Left ventricle myocardium inferior (tissue), 1 donor: ENCODE results near the gene ESPNL. TPM values are rescaled to one million over a fixed set of nuclear protein-coding genes. Genes with fewer than 3 reads are reported as not detected.

Source experiments
- DNase-seq: peaks from one replicate; pipeline ENCODE4 v3.0.0-alpha.2; 2020
- H3K27ac ChIP-seq: fragments of 200-600 bp; replicated peaks from 2 replicates; pipeline ENCODE4 v1.8.0; 2021
- H3K27me3 ChIP-seq: fragments of 200-600 bp; 2 replicates; pipeline ENCODE4 v1.8.0; 2021; ENCODE audit warnings: low read depth
- H3K36me3 ChIP-seq: fragments of 200-600 bp; 2 replicates; pipeline ENCODE4 v1.8.0; 2021
- H3K4me1 ChIP-seq: fragments of 200-600 bp; 2 replicates; pipeline ENCODE4 v1.8.0; 2021
- H3K4me3 ChIP-seq: fragments of 200-600 bp; 2 replicates; pipeline ENCODE4 v1.8.0; 2021; ENCODE audit warnings: mild to moderate bottlenecking, moderate library complexity
- H3K9me3 ChIP-seq: fragments of 200-600 bp; replicated peaks from 2 replicates; pipeline ENCODE4 v1.8.0; 2021
- intact Hi-C: fragments of 100-400 bp; cut with micrococcal nuclease; formaldehyde crosslinking; loops from one replicate; pipeline ENCODE4 v1.11.0; 2022
- total RNA-seq: library from RNA; stranded (reverse); fragmentation: NEBNext Ultra II Directional; extraction: Animal tissue kit (Norgen Biotek cat#: 25700); gene quantifications from one replicate; pipeline ENCODE4 v1.2.1, GENCODE V29; 2021
- TF ChIP-seq, protein P1 (sequence below): fragments of 200-600 bp; IDR thresholded peaks from 2 replicates; pipeline ENCODE4 v1.8.0; 2021; ENCODE audit warnings: antibody characterized with exemption, mild to moderate bottlenecking, borderline replicate concordance
- donor health status: DM: no; HTN: yes; CAD: no; lungs with severe emphysema.

The ESPNL gene
- total RNA-seq, 1 donor from 2014 or later = not detected

GRCh38 chr2:238142382-238143205 lies 42.5 kb downstream of the ESPNL start:
- H3K36me3 ChIP-seq = peaks cover 9% of the 10 kb centered on the region
- no peaks in the 10 kb centered on the region for H3K9me3 ChIP-seq
- intact Hi-C loops = no loop called here
- DNase-seq = no peak
- TF ChIP-seq, protein P1, sequence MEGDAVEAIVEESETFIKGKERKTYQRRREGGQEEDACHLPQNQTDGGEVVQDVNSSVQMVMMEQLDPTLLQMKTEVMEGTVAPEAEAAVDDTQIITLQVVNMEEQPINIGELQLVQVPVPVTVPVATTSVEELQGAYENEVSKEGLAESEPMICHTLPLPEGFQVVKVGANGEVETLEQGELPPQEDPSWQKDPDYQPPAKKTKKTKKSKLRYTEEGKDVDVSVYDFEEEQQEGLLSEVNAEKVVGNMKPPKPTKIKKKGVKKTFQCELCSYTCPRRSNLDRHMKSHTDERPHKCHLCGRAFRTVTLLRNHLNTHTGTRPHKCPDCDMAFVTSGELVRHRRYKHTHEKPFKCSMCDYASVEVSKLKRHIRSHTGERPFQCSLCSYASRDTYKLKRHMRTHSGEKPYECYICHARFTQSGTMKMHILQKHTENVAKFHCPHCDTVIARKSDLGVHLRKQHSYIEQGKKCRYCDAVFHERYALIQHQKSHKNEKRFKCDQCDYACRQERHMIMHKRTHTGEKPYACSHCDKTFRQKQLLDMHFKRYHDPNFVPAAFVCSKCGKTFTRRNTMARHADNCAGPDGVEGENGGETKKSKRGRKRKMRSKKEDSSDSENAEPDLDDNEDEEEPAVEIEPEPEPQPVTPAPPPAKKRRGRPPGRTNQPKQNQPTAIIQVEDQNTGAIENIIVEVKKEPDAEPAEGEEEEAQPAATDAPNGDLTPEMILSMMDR = no peak
- peaks cover 7% of the 10 kb centered on the region for H3K27me3 ChIP-seq
- peak overlapping the region; percentile 67 for H3K27ac ChIP-seq
- peaks cover 61% of the 10 kb centered on the region for H3K4me1 ChIP-seq
- peak overlapping the region; percentile 56 for H3K4me3 ChIP-seq

GRCh38 chr2:238143239-238143951 lies 43.3 kb downstream of the ESPNL start:
- peaks cover 7% of the 10 kb centered on the region for H3K27me3 ChIP-seq
- DNase-seq = peak; percentile 46
- peaks cover 53% of the 10 kb centered on the region for H3K4me1 ChIP-seq
- TF ChIP-seq, protein P1 = no peak
- no peaks in the 10 kb centered on the region for H3K9me3 ChIP-seq
- H3K36me3 ChIP-seq = peaks cover 9% of the 10 kb centered on the region
- peak overlapping the region; percentile 67 for H3K27ac ChIP-seq
- H3K4me3 ChIP-seq = peak overlapping the region; percentile 56
- intact Hi-C loops = no loop called here

- Histone ChIP-seq H3K4me1 (peaks cover 47% of the 10 kb centered on the region), H3K27ac (peak overlapping the region; percentile 67), H3K4me3 (no peak overlapping the region), H3K9me3 (no peaks in the 10 kb centered on the region), H3K36me3 (peaks cover 9% of the 10 kb centered on the region), H3K27me3 (peaks cover 1% of the 10 kb centered on the region)
- no peak for DNase-seq
- TF ChIP-seq, protein P1 = no peak
- intact Hi-C loops = no loop called here
Measured at GRCh38 chr2:238144262-238144661, 44.1 kb downstream of the ESPNL start.

DNA sequence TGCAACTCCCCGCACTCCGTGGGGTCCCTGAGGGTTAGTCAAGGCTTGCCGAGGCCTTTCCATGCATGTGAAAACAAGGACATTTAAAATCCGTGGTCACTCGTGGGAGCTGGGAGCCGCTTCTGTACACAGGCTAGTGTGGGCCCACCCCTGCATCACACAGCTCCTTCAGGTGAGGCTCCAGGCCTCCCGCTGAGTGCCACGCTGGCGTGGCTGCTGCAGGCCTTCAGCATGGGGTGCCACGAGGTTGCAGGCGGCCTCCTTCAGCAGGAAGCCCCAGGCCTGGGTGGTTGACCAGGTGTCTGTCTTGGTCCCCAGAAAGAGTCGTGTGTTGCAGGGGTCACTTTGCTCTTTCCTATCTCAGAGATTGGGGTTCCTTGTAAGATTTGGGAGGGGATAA lies 44.9 kb downstream of the ESPNL start:
- Histone ChIP-seq H3K4me3 (no peak overlapping the region), H3K27me3 (no peaks in the 10 kb centered on the region), H3K9me3 (no peaks in the 10 kb centered on the region), H3K27ac (no peak overlapping the region), H3K4me1 (peaks cover 39% of the 10 kb centered on the region), H3K36me3 (peaks cover 9% of the 10 kb centered on the region)
- intact Hi-C loops = no loop called here
- TF ChIP-seq, protein P1 = no peak
- no peak for DNase-seq

GRCh38 chr2:238145851-238146250 lies 45.7 kb downstream of the ESPNL start:
- no peak for DNase-seq
- Histone ChIP-seq H3K27me3 (no peaks in the 10 kb centered on the region), H3K36me3 (peaks cover 7% of the 10 kb centered on the region), H3K27ac (no peak overlapping the region), H3K9me3 (no peaks in the 10 kb centered on the region), H3K4me1 (peaks cover 33% of the 10 kb centered on the region), H3K4me3 (no peak overlapping the region)
- TF ChIP-seq, protein P1 = no peak
- intact Hi-C loops = no loop called here
